Fibroblast of upper back skin (primary cell): ENCODE data around the gene ZNF641.
A peak's percentile ranks its signal among the peaks of the same experiment; 100 is the strongest.
"Not testable (repeated sequence)": the region's sequence is repeated elsewhere in the genome, so short reads cannot be mapped to it uniquely, and the experiment has no call there.

Experiments
- DNase-seq: peaks from one replicate; pipeline ENCODE4 v3.0.0-alpha.2; 2013

ZNF641 gene

DNA sequence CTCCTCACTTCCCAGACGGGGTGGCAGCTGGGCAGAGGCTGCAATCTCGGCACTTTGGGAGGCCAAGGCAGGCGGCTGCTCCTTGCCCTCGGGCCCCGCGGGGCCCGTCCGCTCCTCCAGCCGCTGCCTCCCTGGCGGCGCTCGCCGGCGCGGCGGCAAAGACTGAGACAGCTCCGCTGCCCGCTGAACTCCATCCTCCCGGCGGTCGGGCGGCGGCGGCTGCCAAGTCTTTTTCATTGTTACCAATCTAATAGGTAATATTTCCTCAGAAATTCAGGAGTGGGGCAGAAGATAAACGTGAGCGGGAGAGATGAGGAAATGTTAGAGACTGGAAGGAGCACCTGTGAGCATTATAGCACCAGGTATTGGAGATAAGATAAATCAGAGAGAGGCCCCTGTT is 17.0 kb downstream of the ZNF641 start:
- DNase-seq, result not testable (repeated sequence)

DNA sequence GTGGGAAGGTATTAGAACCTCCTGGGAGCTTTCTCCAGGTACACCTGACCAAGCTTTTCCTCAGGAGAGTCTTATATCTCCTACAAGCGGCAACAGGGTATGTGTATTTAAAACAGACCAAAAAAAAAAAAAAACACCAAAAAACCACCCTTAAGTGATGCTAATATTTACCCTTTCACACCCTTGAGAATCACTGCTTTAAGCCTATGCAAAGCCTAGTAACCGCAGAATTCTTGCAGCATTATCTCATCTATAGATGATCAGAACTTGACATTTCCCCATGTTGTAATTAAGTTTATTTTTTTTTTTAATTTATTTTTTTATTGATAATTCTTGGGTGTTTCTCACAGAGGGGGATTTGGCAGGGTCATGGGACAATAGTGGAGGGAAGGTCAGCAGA is 19.3 kb downstream of the ZNF641 start:
- DNase-seq, result no peak

DNA sequence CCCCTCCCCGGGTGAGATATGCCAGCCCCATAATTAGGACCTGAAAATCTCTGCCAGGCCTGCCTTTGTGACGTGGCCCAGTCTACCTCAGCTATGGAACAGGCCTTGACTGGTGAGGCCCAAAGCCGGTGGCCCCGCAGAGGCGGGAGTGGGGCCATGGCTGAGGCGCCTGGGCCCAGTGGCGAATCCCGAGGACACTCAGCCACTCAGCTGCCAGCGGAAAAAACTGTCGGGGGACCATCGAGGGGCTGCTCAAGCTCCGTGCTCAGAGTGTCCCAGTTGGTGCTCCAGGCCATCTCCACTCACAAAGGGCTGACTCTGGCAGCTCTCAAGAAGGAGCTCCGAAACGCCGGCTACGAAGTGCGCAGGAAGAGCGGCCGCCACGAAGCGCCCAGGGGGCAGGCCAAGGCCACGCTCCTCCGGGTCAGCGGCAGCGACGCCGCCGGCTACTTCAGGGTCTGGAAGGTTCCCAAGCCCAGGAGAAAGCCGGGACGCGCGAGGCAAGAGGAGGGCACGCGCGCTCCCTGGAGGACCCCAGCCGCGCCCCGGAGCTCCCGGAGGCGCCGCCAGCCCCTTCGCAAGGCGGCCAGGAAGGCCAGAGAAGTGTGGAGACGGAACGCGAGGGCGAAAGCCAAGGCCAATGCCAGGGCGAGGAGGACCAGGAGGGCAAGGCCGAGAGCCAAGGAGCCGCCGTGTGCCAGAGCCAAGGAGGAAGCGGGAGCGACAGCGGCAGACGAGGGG is 21.4 kb downstream of the ZNF641 start:
- DNase-seq, result no peak

DNA sequence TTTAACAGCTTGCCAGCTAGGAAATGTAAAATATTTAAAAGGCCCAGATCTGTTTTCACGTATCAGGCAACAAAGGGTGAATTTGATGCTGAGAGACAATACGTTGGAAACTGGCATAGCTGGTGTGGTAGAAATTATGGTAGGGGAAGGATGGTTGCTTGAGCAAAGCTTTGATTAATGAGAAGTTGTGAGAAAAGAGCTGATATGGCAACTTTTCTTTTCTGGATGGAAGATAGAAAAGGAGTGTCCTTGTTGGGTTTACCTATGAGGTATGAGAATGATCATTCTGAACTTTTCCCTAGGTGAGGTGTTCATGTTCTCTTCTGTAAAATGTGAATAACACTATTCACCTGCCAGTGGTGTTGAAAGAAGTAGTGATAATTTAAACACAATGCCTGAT is 34.2 kb downstream of the ZNF641 start:
- no peak for DNase-seq

DNA sequence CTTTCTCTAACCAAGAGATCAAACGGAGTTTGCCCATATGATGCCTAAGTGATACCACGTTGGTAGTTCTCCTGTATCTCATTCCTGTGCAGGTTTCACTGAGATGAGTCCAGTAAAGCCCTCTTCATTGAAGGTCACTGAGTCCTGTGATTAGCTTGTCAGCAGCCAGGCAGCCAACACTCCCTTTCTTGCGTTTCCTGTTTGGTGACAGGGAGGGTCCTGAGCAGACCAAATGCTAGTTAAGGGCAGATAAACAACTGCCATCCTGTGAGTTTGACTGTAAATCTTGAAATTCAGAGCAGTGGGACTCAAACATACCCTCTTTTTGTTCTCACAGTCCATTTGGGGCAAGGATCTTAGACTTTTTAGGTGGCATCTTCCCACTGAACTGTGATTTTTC is 39.4 kb downstream of the ZNF641 start:
- DNase-seq, result no peak

DNA sequence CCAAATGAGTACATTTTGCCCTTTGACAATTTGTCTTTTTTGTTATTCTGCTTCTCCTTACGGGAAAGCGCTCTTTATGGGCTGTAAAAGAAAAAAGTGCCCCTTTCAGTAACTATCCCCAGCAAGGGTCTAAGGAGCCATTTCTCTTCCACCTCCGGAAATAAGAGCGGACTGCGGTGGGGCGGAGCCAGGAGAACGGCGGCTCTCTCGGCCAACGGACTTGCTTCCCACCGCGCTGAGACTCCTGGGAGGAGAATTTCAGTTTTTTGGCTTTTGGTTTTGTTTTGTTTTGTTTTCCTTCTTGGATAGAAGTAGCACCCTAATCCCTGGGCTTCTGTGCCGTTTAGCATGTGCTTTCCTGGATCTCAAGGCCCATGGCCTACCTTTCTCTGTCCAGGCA is 43.5 kb downstream of the ZNF641 start:
- no peak for DNase-seq

DNA sequence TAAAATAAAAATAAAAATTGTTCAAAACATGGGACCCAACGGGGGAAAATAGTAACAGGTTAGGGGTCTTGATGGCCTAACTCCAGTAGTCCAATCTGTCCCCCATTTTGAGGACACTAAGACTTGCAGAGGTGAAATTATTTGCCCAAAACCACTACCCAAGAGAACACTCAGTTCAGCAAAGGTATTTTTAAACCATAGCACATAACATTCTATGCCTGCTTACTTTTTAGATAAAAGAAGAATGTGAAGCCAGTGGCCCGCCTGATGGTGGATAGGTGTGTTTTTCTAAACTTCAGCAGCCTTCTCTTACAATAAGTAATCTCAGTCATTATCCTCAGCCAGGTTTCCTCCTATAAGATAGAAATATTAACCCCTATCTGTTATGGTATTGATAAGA is 45.5 kb downstream of the ZNF641 start:
- no peak for DNase-seq

DNA sequence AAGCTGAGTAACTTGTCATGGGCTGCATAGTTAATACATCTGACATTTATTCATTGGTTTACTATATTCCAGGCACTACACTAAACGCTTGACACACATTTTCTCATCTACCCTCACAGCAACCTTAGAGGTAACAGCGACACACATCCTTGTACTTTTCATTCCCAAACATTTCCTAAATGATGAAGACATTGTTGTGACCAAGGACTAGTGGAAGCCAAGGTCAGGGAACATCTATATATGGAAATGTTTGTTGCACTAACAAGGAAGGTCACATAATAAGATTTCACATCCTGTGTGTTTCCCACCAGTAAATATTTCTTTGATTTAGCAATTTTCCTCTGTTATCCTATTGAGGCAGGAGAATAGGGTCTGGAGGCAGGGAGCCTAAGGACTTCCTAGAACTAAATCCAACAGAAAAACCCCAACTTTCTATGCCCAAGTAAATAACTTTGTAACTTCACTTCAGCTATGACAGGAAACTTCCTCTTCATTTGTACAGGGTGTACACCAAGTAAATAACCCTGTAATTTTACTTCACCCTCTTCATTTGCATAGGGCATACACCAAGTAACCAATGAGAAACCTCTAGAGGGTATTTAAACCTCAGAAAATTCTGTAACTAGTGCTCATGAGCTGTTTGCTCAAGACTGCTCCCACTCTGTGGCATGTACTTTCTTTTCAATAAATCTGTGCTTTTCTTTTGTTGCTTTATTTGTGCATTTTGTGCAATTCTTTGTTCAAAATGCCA is 48.4 kb downstream of the ZNF641 start:
- no peak for DNase-seq

DNA sequence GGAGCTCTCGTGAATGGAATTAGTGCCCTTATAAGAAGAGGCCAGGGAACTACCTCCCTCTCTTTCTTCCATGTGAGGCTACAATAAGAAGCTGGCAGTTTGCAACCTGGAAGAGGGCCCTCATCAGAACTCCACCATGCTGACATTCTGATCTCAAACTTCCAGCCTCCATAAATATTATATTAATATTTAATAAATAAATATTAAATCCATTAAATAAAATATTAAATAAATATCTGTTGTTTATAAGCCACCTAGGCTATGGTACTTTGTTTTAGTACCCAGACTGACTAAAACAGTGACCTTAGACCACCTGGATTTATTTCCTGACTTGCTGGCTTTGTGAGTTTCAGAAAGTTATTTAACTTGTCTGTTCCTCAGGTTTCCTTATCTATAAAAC is 49.9 kb downstream of the ZNF641 start:
- DNase-seq, result no peak

DNA sequence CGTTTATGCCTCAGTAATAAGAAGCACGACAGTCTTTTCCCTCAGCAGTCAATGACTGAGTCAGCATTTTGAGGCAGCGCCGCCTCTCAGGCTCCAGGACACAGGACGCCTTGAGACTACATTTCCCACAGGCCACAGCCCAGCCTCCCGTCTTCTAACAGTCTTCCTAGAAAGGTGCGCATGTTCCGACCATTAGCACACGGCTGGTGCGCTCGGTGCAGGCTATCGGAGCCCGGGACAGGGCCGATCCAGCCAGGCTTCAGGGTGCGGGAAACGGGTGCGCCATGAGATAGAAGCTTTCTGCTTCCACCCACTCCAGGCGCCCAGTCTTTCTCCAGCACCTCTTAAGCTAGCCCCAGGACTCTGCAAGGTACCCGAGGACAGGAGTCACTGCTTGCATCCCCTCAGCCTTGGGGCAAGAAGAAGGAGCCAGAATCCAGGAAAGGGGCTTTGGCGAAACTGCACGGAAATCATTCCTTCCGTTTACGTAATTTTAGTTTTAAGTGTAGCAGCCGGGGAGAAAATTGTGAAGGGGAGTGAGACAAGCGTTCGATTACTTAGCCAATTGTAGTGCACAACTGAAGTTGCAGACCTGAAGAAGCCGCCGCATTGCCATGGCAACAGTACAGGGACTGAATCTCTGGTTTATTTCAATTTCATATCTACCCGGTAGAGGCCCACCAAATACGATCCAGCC is 54.0 kb downstream of the ZNF641 start:
- peak; percentile 76 for DNase-seq

DNA sequence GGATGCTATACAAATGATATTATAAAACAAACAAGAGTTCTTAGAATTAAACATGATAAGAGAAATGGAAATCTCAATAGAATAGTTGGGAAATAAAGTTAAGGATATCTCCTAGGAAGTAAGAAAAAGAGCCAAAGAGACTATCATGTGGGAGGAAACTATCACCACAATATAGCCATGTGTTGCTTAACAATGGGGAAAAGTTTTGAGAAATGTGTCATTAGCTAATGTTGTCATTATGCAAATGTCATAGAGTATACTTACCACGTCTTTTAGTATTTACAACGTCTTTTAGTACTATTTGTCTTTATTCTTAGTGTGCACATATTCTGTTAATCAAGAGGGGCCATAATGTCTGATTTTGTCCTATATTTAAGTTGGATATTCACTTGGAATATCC is 58.7 kb downstream of the ZNF641 start:
- DNase-seq, result no peak

DNA sequence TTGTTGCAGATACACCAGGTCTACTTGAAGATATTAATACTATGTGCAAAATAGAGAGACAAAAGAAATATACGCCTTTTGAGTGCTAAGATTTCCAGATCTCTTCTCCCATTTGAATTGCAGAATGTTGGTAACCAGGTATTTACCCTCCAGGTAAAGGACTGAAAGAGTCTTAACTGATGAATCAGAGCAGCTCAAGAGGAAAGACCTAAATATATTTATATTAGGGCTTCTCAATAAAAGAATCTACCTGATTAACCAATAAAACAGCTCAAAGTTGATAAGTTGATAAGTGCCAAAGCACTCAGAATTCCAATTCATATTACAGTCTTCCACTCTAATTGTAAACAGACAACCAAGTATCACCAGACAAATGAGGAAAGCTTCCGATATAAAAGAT is 59.2 kb downstream of the ZNF641 start:
- no peak for DNase-seq

DNA sequence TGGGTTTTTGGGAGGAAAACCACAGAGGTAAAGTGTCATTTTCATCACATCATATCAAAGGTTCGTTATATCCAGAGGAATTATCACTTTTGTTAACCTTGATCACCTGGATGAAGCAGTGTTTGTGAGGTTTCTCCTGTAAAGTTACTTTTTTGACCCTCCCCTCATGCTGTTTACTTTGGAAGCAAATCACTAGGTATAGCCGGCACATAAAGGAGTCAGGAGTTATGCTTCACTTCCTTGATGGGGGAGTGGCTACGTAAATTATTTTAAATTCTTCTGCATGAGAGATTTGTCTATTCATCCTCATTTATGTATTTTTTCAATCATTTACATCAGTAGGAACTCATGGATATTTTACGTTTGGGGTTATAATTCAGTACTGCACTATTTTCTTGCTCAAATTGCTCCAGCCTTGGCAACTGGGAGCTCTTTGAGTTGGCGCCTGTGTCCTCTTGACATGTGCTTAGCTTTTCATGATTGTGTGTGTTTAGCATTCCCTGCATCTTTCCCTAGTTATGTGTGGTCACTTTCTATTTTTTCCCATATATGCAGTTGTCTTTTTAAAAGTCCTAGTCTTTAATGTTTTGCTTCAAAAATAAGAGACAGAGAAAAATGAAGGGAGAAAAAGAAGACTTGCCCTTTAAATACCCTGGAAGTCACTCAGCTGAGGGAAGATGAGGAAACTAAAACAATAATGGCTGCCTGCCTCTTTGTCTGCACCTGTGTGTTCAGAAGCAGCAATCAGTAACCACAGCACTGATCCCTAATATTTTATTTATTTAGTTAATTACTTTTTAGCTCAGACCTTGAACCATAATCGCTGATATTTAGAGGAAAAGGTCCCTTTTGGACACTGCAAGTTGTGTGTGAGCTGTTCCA is 62.1 kb downstream of the ZNF641 start:
- no peak for DNase-seq
